Stimulated activated CD4-positive, alpha-beta T cell treated with anti-CD3 and anti-CD28 coated beads, TNF-alpha, amount 100 ng/mL, for 4 hours (primary cell): ENCODE data around the gene NEDD4L.
"Not testable (repeated sequence)": the region's sequence is repeated elsewhere in the genome, so short reads cannot be mapped to it uniquely, and the experiment has no call there.

Experiments
- DNase-seq, 3 experiments: peaks; one replicate each; pipeline ENCODE4 v3.0.0-alpha.2; 2020; ENCODE audit warnings: low read depth in 3 of 3

The NEDD4L gene

GRCh38 chr18:58152216-58152615 is 108.2 kb downstream of the NEDD4L start:
- no peak for DNase-seq

- DNase-seq: no peak
Measured at GRCh38 chr18:58152891-58153290, 108.9 kb downstream of the NEDD4L start.

GRCh38 chr18:58156516-58156915 is 112.5 kb downstream of the NEDD4L start:
- no peak for DNase-seq

- no peak for DNase-seq
Measured at GRCh38 chr18:58157237-58157636, 113.2 kb downstream of the NEDD4L start.

GRCh38 chr18:58158008-58158407 is 114.0 kb downstream of the NEDD4L start:
- no peak for DNase-seq

GRCh38 chr18:58158459-58158858 is 114.4 kb downstream of the NEDD4L start:
- DNase-seq: no peak

- DNase-seq: no peak
Measured at GRCh38 chr18:58161659-58162058, 117.6 kb downstream of the NEDD4L start.

GRCh38 chr18:58162127-58162526 is 118.1 kb downstream of the NEDD4L start:
- no peak for DNase-seq

- DNase-seq: no peak
Measured at GRCh38 chr18:58163004-58163590, 119.1 kb downstream of the NEDD4L start.

GRCh38 chr18:58166278-58166844 is 122.3 kb downstream of the NEDD4L start:
- DNase-seq: no peak

GRCh38 chr18:58167073-58167472 is 123.0 kb downstream of the NEDD4L start:
- DNase-seq: no peak

- no peak for DNase-seq
Measured at GRCh38 chr18:58168221-58168620, 124.2 kb downstream of the NEDD4L start.

- DNase-seq: no peak
Measured at GRCh38 chr18:58168993-58169392, 125.0 kb downstream of the NEDD4L start.

GRCh38 chr18:58169472-58169871 is 125.4 kb downstream of the NEDD4L start:
- no peak for DNase-seq

GRCh38 chr18:58170036-58170435 is 126.0 kb downstream of the NEDD4L start:
- DNase-seq: not testable (repeated sequence)

GRCh38 chr18:58172031-58172430 is 128.0 kb downstream of the NEDD4L start:
- DNase-seq: no peak

GRCh38 chr18:58174285-58174684 is 130.3 kb downstream of the NEDD4L start:
- no peak for DNase-seq

- no peak for DNase-seq
Measured at GRCh38 chr18:58175122-58175785, 131.2 kb downstream of the NEDD4L start.

GRCh38 chr18:58175786-58176176 is 131.8 kb downstream of the NEDD4L start:
- no peak for DNase-seq

GRCh38 chr18:58177004-58177717 is 133.1 kb downstream of the NEDD4L start:
- DNase-seq: no peak

GRCh38 chr18:58177896-58178470 is 134.0 kb downstream of the NEDD4L start:
- DNase-seq: no peak

GRCh38 chr18:58178511-58178910 is 134.5 kb downstream of the NEDD4L start:
- no peak for DNase-seq
